Measurements from ENCODE around the gene RTRAF.

The RTRAF gene

DNA sequence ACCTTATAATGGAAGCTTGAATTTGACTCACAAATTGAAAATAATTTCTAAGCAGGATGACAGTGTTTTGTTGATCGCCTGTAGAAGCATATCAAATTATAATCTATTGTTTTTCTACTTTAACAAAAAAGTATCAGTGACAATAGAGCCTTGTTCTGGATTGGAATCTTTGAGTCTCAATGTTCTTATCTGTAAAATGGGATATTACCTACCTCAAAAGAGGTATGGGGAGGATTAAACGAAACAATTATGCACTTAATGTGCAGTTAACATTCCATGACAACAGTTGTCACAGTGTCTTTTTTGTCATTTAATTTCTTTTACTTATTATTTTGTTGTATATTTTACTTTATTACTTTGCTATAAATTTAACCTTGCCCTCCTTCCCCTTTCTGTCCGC lies 1.1 kb downstream of the RTRAF start:
- no peak for TF ChIP-seq Cebpa-rat (IDR thresholded peaks at IDR 0.05)
- Histone ChIP-seq H3K4me3 (peak overlapping the region; percentile 89), H3K36me3 (peaks cover 40% of the 10 kb centered on the region)

DNA sequence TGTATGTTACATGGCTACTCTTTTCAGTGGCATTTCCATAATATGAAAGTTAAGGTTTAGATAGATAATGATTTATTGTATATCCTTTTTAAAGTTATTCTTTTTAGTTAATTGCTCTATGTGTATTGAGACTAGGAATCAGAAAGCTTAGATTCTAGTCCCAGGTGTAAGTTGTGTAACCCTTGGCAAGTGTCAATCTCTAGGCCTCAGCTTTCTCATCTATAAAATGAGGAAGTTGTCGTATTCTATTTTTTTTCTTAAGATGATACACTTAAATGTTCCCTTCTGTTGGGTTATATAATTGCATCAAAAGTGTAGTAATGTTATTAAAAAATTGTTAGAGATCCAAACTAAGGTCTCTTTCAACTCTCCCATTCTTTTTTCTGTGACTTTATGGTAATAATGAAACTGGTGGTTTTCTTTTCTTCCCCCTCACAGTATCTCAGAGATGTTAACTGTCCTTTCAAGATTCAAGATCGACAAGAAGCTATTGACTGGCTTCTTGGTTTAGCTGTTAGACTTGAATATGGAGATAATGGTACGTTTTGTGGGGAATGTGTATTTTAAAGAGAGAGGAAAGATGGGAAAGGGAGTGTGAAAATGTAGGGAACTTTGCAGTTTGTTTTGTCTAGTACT lies 4.1 kb downstream of the RTRAF start:
- Histone ChIP-seq H3K36me3 (peaks cover 51% of the 10 kb centered on the region), H3K9ac (no peak overlapping the region), H3K4me2 (no peak overlapping the region)

More for the DNA sequence above, 1.1 kb downstream of the RTRAF start:
- Histone ChIP-seq H3K27ac (peak overlapping the region; percentile 88; the same call in 1 of the 2 replicates), H4K20me1 (peaks cover 46% of the 10 kb centered on the region), H3K9ac (peak overlapping the region; percentile 94), H3K4me1 (peaks cover 54% of the 10 kb centered on the region), H3K4me2 (peak overlapping the region; percentile 91), H3K9me3 (no peaks in the 10 kb centered on the region), H3K27me3 (no peaks in the 10 kb centered on the region)

DNA sequence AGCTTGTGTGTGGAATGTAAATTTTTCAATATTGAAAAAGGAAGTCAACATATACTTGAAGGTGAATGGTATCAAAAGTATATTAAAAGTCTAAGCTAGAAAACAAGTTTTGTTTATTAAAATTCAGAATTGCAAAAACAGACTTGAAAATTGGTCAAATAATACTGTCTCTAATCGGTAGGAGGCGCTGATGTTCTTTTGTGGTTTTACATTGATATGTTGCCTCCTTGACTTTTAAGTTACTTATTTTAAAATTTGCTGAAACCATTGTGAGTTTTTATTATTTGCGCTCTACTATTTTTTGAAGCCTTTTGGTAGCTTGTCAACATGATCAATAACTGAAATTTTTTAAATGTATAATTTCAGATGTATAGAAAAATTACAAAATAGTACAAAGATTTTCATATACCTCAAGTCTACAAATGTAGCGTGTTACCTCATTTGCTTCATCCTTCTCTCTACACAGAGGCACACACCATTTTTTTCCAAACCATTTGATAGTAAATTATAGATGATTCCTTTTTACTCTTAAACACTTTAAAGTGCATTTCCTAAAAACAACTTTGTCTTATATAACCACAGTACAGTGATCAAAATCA lies 6.9 kb downstream of the RTRAF start:
- no peak overlapping the region for H3K4me3 ChIP-seq
- no peak for TF ChIP-seq Cebpa-rat (IDR thresholded peaks at IDR 0.05)
- H3K9me3 ChIP-seq: no peaks in the 10 kb centered on the region
- peaks cover 55% of the 10 kb centered on the region for H4K20me1 ChIP-seq
- H3K27me3 ChIP-seq: no peaks in the 10 kb centered on the region
- no peak overlapping the region for H3K27ac ChIP-seq
- no peak overlapping the region for H3K4me2 ChIP-seq
- H3K9ac ChIP-seq: no peak overlapping the region
- peaks cover 75% of the 10 kb centered on the region for H3K36me3 ChIP-seq
- peaks cover 36% of the 10 kb centered on the region for H3K4me1 ChIP-seq

More for the DNA sequence above, 4.1 kb downstream of the RTRAF start:
- H3K27me3 ChIP-seq: no peaks in the 10 kb centered on the region
- H3K4me1 ChIP-seq: peaks cover 54% of the 10 kb centered on the region
- no peak overlapping the region for H3K27ac ChIP-seq
- no peak overlapping the region for H3K4me3 ChIP-seq
- H4K20me1 ChIP-seq: peaks cover 68% of the 10 kb centered on the region
- TF ChIP-seq Cebpa-rat (IDR thresholded peaks at IDR 0.05): no peak
- H3K9me3 ChIP-seq: no peaks in the 10 kb centered on the region

DNA sequence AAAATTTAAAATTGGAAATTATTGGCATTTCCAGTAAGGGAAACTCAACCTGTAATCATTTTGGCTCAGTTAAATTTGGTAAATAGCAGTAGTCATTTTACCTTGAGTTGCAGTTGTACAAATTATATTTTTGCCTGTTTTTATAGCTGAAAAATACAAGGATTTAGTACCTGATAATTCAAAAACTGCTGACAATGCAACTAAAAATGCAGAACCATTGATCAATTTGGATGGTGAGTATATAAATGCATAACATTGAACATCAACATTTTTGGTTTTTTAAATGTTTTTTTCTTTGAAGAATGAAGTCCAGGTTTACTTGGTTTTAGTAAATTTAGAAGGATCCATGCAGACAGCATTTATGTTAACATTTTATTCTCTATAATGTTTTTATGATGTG lies 9.0 kb downstream of the RTRAF start:
- Histone ChIP-seq H3K27ac (no peak overlapping the region), H3K4me2 (no peak overlapping the region), H4K20me1 (peaks cover 41% of the 10 kb centered on the region), H3K36me3 (peaks cover 79% of the 10 kb centered on the region), H3K9ac (no peak overlapping the region), H3K9me3 (no peaks in the 10 kb centered on the region), H3K4me3 (no peak overlapping the region), H3K4me1 (peaks cover 21% of the 10 kb centered on the region), H3K27me3 (no peaks in the 10 kb centered on the region)
- TF ChIP-seq Cebpa-rat (IDR thresholded peaks at IDR 0.05): no peak

DNA sequence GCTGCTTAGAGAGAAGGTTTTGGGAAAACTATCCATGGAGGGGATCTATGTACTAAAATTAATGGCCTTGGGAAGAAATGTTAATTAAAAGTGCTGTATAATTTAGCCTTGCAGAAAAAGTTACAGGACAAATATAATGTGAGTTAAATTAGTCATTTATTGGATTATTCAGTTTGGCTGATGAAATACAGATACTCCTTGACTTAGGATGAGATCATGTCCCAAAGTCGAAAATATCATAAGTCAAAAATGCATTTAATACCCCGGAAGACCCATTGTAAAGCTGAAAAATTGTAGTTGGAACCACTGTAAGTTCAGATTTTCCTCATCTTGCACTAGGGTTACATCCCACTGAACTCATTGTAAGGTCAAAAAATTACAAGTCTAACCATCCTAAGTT lies 9.7 kb downstream of the RTRAF start:
- H3K36me3 ChIP-seq: peaks cover 79% of the 10 kb centered on the region
- no peaks in the 10 kb centered on the region for H3K27me3 ChIP-seq
- no peaks in the 10 kb centered on the region for H3K9me3 ChIP-seq
- H3K4me2 ChIP-seq: no peak overlapping the region
- peaks cover 33% of the 10 kb centered on the region for H4K20me1 ChIP-seq
- no peak overlapping the region for H3K9ac ChIP-seq
- H3K4me1 ChIP-seq: peaks cover 13% of the 10 kb centered on the region
- H3K27ac ChIP-seq: no peak overlapping the region
- no peak for TF ChIP-seq Cebpa-rat (IDR thresholded peaks at IDR 0.05)
- no peak overlapping the region for H3K4me3 ChIP-seq

DNA sequence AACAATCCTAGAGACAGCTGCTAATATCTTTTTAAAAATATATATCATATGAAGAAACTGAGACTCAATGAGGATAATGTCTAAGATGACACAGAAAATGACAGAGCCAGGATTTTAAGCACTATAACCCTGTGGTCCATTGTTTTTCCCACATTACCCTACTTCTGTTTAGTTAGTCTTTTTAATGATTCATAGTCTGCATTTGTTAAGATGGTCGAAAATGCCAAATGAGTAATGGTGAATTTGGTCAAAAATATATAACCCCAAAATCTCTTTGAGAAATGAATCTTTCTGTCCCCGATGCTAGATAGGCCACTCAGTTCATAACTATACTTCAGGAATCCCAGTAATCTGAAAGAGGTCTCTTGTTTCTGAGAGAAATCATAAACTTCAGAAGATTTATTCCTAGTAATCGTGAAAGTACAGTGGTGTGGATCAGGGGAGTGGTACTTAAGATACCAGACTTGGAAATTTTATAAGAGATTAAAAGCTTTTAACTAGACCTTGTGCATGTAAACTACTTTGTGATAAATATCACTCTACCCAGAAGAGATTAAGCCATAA lies 10.8 kb downstream of the RTRAF start:
- Histone ChIP-seq H3K27ac (no peak overlapping the region), H3K4me1 (peaks cover 3% of the 10 kb centered on the region), H3K9me3 (no peaks in the 10 kb centered on the region), H3K4me2 (no peak overlapping the region), H3K9ac (no peak overlapping the region), H3K36me3 (peaks cover 79% of the 10 kb centered on the region), H3K4me3 (no peak overlapping the region), H4K20me1 (peaks cover 26% of the 10 kb centered on the region), H3K27me3 (no peaks in the 10 kb centered on the region)
- TF ChIP-seq Cebpa-rat (IDR thresholded peaks at IDR 0.05): no peak

DNA sequence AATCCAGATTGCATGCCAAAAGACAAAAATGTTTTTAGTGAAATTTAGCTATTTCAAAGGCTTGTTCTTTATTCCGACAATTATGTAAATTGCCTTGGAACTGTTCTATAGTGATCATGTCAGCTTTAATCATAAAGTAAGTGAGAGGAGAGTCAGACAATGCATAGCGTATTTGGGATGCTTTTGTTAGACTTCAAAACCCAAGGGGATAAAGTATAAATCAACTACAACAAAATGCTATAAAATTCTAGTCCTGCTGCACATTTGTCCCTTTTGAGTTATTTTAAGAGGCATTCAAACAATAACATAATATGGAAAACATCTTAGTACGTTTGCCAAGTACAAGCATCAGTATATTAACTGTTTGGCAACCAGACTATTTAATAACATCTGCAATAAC lies 11.3 kb downstream of the RTRAF start:
- H3K9me3 ChIP-seq: no peaks in the 10 kb centered on the region
- no peaks in the 10 kb centered on the region for H3K27me3 ChIP-seq
- TF ChIP-seq Cebpa-rat (IDR thresholded peaks at IDR 0.05): no peak
- no peak overlapping the region for H3K4me3 ChIP-seq
- peaks cover 25% of the 10 kb centered on the region for H4K20me1 ChIP-seq
- no peak overlapping the region for H3K27ac ChIP-seq
- no peak overlapping the region for H3K9ac ChIP-seq
- H3K4me1 ChIP-seq: no peaks in the 10 kb centered on the region; the same call in 1 of the 2 replicates
- H3K36me3 ChIP-seq: peaks cover 79% of the 10 kb centered on the region
- H3K4me2 ChIP-seq: no peak overlapping the region

DNA sequence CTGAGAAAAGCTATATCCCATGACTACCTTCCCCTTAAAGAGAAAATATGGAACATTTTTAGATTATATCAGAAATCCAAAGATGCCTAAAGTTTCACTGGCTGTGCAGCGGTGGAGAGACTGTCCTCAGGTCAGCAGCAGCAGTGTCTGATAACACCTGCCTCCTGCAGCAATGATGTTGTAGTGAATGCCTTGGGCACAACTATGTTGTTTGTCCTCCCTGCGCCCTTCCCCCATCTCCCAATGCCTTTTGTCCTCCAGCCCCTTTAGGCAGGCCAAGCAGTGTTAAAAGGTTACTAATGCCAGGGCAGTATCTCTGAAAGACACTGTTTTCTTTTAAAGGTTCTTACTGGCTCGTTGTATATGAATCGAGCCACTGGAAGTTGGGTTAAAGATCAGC lies 13.2 kb downstream of the RTRAF start:
- peaks cover 18% of the 10 kb centered on the region for H4K20me1 ChIP-seq
- no peak for TF ChIP-seq Cebpa-rat (IDR thresholded peaks at IDR 0.05)
- no peaks in the 10 kb centered on the region for H3K4me1 ChIP-seq
- H3K4me2 ChIP-seq: no peak overlapping the region
- H3K9ac ChIP-seq: no peak overlapping the region
- H3K27me3 ChIP-seq: no peaks in the 10 kb centered on the region
- no peaks in the 10 kb centered on the region for H3K9me3 ChIP-seq
- H3K27ac ChIP-seq: no peak overlapping the region
- H3K4me3 ChIP-seq: no peak overlapping the region
- H3K36me3 ChIP-seq: peaks cover 87% of the 10 kb centered on the region

DNA sequence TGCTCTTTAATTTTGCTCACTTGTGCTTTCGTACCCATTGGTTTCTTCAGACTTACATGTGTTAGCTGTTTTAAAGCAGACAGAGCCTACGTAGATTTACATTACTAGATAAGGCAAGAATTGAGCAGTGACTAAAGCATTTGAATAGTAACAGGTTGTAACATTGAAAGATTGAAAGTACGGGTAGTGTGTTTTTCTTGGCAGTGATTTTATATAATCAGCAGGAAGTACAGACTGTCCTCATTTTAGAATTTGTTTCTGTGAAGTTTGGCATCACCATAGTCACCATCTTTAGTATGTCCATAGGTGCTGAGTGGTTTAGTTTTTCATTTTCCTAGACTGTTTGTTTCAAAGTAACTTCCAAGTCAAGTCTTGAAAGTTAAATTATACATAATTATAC lies 14.0 kb downstream of the RTRAF start:
- Histone ChIP-seq H3K4me2 (no peak overlapping the region), H3K27ac (no peak overlapping the region), H3K4me3 (no peak overlapping the region), H3K27me3 (no peaks in the 10 kb centered on the region), H3K4me1 (no peaks in the 10 kb centered on the region), H3K9me3 (no peaks in the 10 kb centered on the region), H3K36me3 (peaks cover 94% of the 10 kb centered on the region), H4K20me1 (peaks cover 14% of the 10 kb centered on the region), H3K9ac (no peak overlapping the region)
- TF ChIP-seq Cebpa-rat (IDR thresholded peaks at IDR 0.05): no peak

DNA sequence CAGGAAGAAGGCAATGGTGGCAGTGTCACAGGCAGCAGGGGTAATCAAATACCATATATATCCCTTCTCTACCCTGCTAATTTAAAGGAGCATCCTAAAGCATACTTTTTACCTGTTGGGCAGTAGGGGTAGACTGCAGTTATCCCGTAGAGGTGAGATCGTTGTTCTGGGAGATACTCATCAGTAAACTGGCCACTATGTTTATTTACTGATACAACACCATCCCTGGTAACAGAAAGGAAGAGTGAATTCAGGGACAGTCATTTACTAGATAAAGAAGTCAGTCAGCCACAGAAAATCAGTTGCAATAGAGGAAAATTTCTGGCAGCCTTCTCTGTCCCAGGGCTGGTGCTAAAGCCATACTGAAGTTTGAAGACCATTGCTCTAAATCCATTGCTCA lies 16.3 kb downstream of the RTRAF start:
- Histone ChIP-seq H3K36me3 (peaks cover 99% of the 10 kb centered on the region), H3K27ac (no peak overlapping the region), H3K4me2 (no peak overlapping the region), H3K9ac (no peak overlapping the region), H3K4me1 (no peaks in the 10 kb centered on the region), H3K9me3 (no peaks in the 10 kb centered on the region), H3K27me3 (no peaks in the 10 kb centered on the region), H3K4me3 (no peak overlapping the region), H4K20me1 (peaks cover 14% of the 10 kb centered on the region)
- no peak for TF ChIP-seq Cebpa-rat (IDR thresholded peaks at IDR 0.05)
